Measurements from ENCODE around the gene SMIM24.

Gene SMIM24

DNA sequence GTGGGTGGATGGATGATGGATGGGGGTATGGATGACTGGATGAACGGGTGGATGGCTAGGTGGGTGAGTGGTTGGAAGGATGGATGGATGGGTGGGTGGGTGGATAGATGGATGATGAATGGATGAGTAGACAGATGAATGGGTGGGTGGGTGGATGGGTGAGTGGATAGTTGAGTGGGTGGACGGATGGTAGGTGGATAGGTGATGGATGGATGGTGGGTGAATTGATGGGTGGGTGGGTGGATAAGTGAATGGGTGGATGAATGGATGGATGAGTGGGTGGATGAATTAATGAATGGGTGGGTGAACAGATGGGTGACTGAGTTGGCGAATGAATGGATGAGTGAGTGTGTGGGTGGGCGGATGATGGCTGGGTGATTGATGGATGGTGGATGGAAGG lies 4.9 kb downstream of the SMIM24 start:
- no peak for DNase-seq (ENCODE audit: low spot score)

- no peak for DNase-seq (ENCODE audit: low spot score)
Observed at GRCh38 chr19:3474614-3475013, 5.7 kb downstream of the SMIM24 start.

- no peak for DNase-seq (ENCODE audit: low spot score)
Observed at GRCh38 chr19:3474010-3474409, 6.3 kb downstream of the SMIM24 start.

DNA sequence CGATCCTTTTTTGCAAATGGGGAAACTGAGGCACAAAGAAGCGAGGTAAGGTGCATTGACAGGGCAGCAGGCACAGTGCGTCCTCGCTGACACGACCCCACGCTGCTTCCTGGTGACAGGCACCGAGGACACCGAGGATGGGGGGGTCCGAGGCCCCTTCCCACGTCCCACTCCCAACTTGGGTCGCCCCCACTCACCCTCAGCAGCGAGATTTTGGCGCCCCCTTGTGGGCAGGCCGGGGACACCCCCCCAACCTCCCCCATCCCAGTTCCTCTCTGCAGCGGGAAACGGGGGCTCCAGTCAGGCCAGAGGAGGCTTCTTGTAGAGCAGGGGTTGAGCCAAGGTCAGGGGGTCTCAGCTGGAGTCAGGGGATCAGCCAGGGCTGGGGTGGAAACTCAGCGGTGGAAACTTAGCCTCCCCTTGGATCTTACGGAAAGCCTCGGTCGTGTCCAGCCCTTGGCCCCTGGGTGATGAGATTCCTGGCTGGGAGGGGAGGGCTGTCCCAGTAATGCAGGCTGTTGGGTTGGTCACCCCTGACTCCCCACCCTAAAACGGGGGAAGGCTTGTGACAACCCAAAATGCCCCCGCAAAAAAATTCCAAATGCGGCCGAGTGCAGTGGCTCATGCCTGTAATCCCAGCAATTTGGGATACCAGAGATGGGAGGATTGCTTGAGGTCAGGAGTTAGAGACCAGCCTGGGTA lies 8.2 kb downstream of the SMIM24 start:
- DNase-seq (ENCODE audit: low spot score) = no peak

DNA sequence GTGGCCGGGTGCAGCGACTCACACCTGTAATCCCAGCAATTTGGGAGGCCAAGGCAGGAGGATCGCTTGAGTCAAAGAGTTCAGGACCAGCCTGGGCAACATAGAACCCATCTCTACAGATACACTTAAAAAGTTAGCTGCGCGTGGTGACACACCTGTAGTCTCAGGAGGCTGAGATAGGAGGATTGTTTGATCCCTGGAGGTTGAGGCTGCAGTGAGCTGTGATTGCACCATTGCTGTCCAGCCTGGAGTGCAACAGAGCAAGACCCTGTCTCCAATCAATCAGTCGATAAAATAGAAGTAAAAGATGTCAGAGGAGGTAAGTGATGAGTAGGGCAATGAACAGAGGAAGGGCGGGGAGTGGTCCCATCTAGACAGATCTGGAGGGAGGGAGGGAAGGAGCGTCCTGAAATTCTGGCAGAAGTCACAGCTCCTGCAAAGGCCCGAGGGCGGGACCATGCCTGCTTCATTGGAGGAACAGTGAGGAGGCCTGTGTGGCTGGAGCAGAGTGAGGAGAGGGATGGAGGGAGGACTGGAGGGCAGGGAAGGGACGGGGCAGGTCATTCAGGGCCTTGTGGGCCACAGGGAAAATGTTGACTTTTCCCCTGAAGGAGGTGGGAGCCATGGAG lies 9.7 kb downstream of the SMIM24 start:
- DNase-seq (ENCODE audit: low spot score) = no peak

- no peak for DNase-seq (ENCODE audit: low spot score)
Observed at GRCh38 chr19:3469638-3470499, 10.5 kb downstream of the SMIM24 start.

DNA sequence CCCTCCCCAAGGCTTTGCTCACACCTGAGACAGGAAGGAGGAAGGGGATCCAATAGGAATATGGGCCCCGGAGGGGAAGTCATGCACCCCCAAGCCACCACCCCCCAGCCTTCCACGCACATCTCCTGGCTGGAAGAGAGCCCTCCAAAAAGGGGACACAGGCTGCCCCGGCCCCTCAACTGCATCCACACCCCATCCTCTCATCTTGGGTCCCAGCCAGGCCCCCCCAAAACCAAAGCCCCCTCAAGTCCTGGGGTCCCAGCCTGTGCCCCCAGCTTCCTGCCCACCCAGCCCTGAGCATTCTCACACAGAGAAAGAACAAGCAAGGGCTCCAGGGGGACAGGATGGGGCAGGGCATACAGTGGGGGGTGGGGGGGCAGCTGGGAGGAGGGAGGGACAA lies 12.1 kb downstream of the SMIM24 start:
- DNase-seq (ENCODE audit: low spot score) = no peak

GRCh38 chr19:3467437-3468198 lies 12.7 kb downstream of the SMIM24 start:
- no peak for DNase-seq (ENCODE audit: low spot score)

GRCh38 chr19:3466635-3467034 lies 13.7 kb downstream of the SMIM24 start:
- no peak for DNase-seq (ENCODE audit: low spot score)

DNA sequence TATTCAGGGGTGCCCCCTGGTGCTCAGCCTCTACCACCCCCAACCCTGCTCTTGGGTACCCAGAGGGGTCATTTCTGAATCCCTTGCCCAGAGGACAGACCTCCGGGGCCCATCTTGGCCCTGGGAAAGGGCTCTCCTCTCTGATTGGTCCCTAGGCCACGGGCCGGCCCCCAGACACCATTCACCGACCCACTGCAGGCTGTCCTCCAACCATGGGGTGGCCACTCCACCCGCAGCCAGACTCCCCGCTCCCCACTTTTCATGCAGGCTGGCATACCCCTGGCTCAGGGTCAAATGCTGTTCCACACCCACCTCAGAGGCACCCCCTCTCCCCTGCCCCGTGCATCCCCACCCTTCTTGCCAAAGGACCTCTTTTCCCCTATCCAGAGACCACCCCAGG lies 14.8 kb downstream of the SMIM24 start:
- no peak for DNase-seq (ENCODE audit: low spot score)

DNA sequence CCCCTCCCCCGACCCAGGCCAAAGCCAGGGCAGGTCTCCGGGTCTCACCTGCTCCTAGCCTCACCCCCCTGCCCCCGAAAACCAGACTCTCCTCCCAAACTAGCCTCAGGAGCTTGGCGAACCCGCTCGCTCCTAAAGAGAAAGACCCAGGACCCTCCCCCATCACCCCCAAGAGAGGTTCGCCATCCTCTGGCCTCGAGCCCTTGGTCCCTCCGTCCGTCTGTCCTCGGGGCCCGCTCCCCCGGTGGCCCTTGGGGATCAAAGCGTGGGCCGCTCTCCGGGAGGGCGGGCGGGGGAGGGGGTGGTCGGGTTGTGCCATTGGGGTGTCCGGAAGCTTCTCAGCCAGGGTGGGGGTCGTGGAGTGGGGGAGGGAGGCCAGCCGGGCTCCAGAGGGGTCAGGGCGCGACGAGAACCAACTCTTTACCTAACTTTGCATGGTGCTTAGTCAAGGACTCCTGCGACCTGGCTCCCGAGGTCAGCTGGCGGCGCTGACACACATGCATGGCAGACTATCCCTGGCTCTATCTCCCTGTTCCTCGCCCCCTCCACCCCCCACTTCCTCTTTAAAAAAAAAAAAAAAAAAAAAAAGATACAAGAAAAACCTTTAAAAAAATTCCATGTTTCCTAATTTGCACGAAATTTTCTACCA lies 15.6 kb downstream of the SMIM24 start:
- DNase-seq (ENCODE audit: low spot score) = no peak

DNA sequence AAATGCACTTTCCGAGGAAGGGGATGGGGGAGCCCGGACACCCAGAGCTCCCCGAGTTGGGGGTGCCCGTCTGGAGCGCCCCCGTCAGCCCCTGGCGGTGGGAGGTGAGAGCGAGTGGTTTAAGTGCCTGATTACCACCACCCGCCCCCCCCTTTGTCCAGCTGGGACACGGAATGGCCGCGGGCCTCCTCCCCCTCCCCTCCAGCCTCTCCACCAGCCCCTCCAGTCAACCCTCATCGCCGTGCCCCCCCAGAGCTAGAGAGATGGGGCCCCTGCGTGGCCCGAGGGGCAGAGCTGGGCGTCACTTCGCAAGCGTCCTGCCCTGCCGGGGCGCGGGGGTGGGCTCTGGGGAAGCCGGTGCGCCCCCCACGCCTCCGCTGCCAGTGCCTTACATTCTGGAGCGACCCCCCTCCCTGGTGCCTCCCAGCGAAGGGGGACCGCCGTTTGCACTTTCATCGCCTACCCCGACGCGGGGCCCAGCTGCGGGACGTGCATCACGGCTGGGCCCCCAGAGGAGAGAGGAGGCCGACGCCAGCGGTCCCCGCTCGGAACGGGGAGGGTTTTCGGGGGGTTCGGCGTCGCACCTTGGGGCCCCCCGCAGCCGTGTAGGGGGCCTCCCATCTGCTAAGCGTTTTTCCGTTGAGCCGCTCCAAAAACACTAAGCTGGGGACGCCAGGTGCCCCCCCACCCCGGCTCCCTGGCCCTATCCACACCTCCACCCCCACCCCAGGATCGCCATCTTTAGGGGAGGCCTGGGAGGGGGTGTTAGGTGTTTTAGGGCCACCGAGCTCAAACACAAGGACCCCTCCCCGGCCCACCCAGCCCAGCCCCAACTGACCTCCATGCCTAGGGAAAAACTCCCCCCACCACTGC lies 16.4 kb downstream of the SMIM24 start:
- no peak for DNase-seq (ENCODE audit: low spot score)

DNA sequence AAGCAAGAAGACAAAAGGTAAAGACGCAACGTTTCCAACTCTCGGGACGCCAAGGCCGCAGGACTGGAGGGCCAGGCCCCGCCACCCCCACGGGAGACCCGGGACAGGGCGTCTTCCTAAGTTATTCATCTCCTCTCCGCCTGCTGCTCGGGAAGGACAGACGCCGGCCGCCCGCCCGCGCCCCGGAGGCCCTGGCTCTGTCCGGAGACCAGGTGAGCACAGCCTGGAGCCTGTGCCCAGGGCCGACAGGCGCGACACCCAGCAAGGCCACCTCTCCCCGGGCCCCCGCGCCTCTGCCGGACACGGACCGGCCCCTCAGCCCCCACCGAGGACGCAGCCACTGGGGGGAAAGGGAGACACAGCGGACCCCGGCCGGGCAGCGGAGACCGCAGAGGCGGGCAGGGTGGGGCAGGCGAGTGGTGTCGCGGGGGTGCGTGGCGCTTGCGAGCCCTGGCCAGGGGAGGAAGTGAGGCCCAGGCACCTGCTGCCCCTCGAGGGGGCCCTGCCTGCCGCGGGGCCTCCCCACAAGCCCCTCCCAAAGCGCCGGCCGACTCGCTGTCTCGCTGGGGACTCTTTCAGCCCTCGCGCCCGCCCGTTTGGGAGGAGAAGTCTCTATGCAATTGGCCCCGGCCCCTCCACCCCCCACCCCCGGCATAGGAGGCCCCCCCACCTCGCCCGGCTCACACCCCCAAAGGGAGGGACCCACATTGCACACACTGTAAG lies 17.2 kb downstream of the SMIM24 start:
- no peak for DNase-seq (ENCODE audit: low spot score)

GRCh38 chr19:3459965-3460582 lies 20.3 kb downstream of the SMIM24 start:
- DNase-seq (ENCODE audit: low spot score) = no peak

- DNase-seq (ENCODE audit: low spot score) = no peak
Observed at GRCh38 chr19:3459089-3459881, 21.0 kb downstream of the SMIM24 start.

- no peak for DNase-seq (ENCODE audit: low spot score)
Observed at GRCh38 chr19:3458229-3459088, 21.9 kb downstream of the SMIM24 start.

DNA sequence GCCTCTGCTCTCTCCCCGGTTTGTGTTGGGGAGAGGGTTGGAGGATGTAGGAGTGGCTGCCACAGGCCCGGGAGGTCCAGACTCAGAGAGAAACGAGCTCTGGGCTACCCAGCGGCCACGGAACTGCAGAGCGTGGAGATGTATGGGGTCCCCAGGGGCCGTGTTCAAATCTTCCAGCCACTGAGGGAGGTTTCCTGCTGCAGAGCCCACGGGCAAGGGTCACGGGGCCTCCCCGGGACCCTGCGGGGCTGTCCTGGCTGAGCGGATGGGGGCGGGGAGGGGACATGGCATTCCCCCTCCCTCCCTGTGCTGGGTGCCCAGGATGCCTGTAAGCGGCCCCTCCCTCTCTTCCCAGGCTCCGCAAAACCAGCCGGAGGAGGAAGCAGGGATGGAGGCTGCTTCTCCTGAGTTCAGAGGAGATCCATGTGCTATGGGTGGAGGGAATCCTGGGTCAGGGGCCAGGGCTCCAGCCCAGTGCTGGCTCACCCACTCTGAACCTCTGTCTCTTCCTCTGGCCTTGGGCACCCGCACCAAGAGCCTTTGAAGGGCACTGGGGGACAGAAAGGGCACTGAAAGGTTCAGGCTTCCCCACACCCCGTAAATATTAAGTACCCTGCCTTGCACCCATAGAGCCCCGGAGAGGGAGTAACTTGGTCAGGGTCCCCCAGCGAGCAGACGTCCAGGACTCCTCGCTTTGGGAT lies 22.6 kb downstream of the SMIM24 start:
- DNase-seq (ENCODE audit: low spot score) = no peak
